Lower leg skin (tissue), 3 donors: Measurements from ENCODE around the gene PTGDS.

Experiments used
- POLR2A ChIP-seq, 2 donors: fragments of 450-650 bp; IDR thresholded peaks; one replicate each; pipeline ENCODE4 v1.6.1; 2016 to 2017; ENCODE audit warnings: antibody characterized with exemption in 2 of 2, mild to moderate bottlenecking in 1 of 2, moderate library complexity in 1 of 2
- TF ChIP-seq, protein P1 (sequence below), 3 donors: fragments of 450-650 bp; IDR thresholded peaks; one replicate each; pipeline ENCODE4 v1.5.1; 2016; ENCODE audit warnings: antibody characterized with exemption in 3 of 3, mild to moderate bottlenecking in 3 of 3, moderate library complexity in 2 of 3

DNA sequence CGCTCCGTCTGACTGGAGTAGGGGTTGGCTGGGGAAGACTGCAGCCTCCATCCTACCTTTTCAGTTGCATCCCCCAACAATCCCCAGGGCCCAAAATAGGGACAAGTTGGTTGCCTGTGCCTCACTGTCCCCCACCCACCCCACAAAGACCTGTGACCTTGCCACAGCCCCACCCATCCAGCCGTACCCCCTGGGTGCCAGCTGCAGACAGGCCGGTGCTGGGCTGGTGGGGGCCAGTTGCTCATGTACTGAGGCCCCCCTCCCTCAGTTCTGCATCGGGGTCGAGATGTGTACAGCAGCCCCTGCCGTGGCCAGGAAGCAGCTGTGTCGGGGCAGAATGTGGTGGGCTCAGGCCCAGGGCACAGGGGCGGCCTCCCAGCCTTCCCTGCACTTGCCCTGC is 5.9 kb downstream of the PTGDS start:
- TF ChIP-seq, protein P1, sequence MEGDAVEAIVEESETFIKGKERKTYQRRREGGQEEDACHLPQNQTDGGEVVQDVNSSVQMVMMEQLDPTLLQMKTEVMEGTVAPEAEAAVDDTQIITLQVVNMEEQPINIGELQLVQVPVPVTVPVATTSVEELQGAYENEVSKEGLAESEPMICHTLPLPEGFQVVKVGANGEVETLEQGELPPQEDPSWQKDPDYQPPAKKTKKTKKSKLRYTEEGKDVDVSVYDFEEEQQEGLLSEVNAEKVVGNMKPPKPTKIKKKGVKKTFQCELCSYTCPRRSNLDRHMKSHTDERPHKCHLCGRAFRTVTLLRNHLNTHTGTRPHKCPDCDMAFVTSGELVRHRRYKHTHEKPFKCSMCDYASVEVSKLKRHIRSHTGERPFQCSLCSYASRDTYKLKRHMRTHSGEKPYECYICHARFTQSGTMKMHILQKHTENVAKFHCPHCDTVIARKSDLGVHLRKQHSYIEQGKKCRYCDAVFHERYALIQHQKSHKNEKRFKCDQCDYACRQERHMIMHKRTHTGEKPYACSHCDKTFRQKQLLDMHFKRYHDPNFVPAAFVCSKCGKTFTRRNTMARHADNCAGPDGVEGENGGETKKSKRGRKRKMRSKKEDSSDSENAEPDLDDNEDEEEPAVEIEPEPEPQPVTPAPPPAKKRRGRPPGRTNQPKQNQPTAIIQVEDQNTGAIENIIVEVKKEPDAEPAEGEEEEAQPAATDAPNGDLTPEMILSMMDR (IDR thresholded peaks at IDR 0.05) = no peak
- TF ChIP-seq POLR2A (IDR thresholded peaks at IDR 0.05) = no peak
